ENCODE results near the gene AOAH. TPM values are rescaled to one million over a fixed set of nuclear protein-coding genes. Genes with fewer than 3 reads are reported as not detected.
"Not testable (repeated sequence)": the region's sequence is repeated elsewhere in the genome, so short reads cannot be mapped to it uniquely, and the experiment has no call there.

AOAH gene
- total RNA-seq, 1 experiment from 2014 or later: 1.3 TPM

GRCh38 chr7:36515847-36516246 lies 208.4 kb downstream of the AOAH start:
- Histone ChIP-seq H3K36me3 (no peaks in the 10 kb centered on the region), H3K4me3 (no peak overlapping the region), H3K4me1 (no peaks in the 10 kb centered on the region), H3K27ac (no peak overlapping the region), H3K27me3 (no peaks in the 10 kb centered on the region), H3K9me3 (replicated peaks) (no peaks in the 10 kb centered on the region)
- DNase-seq: no peak

- Histone ChIP-seq H3K27ac (no peak overlapping the region), H3K27me3 (no peaks in the 10 kb centered on the region), H3K9me3 (replicated peaks) (no peaks in the 10 kb centered on the region), H3K36me3 (no peaks in the 10 kb centered on the region), H3K4me1 (no peaks in the 10 kb centered on the region), H3K4me3 (no peak overlapping the region)
- DNase-seq: no peak
Observed at GRCh38 chr7:36514289-36515243, 209.7 kb downstream of the AOAH start.

- Histone ChIP-seq H3K4me1 (no peaks in the 10 kb centered on the region), H3K27ac (no peak overlapping the region), H3K4me3 (no peak overlapping the region), H3K9me3 (replicated peaks) (no peaks in the 10 kb centered on the region), H3K36me3 (no peaks in the 10 kb centered on the region), H3K27me3 (no peaks in the 10 kb centered on the region)
- DNase-seq: no peak
Observed at GRCh38 chr7:36513393-36513792, 210.9 kb downstream of the AOAH start.

GRCh38 chr7:36512616-36513015 lies 211.7 kb downstream of the AOAH start:
- Histone ChIP-seq H3K4me3 (no peak overlapping the region), H3K27ac (no peak overlapping the region), H3K9me3 (replicated peaks) (no peaks in the 10 kb centered on the region), H3K36me3 (no peaks in the 10 kb centered on the region), H3K4me1 (0 out of 2 replicates have a peak, but pooled peaks cover 4% of the 10 kb centered on the region), H3K27me3 (no peaks in the 10 kb centered on the region)
- peak in 1 of 2 experiments; percentile 42 for DNase-seq

- Histone ChIP-seq H3K27ac (no peak overlapping the region), H3K27me3 (no peaks in the 10 kb centered on the region), H3K36me3 (no peaks in the 10 kb centered on the region), H3K9me3 (replicated peaks) (no peaks in the 10 kb centered on the region), H3K4me1 (0 out of 2 replicates have a peak, but pooled peaks cover 4% of the 10 kb centered on the region), H3K4me3 (no peak overlapping the region)
- no peak for DNase-seq
Observed at GRCh38 chr7:36509962-36510361, 214.3 kb downstream of the AOAH start.

GRCh38 chr7:36507475-36508440 lies 216.5 kb downstream of the AOAH start:
- no peaks in the 10 kb centered on the region for H3K27me3 ChIP-seq
- DNase-seq: peak in 1 of 2 experiments; percentile 24
- H3K4me1 ChIP-seq: 0 out of 2 replicates have a peak, but pooled peaks cover 4% of the 10 kb centered on the region
- H3K9me3 ChIP-seq (replicated peaks): no peaks in the 10 kb centered on the region
- no peaks in the 10 kb centered on the region for H3K36me3 ChIP-seq
- H3K4me3 ChIP-seq: no peak overlapping the region
- no peak overlapping the region for H3K27ac ChIP-seq

GRCh38 chr7:36506820-36507219 lies 217.5 kb downstream of the AOAH start:
- Histone ChIP-seq H3K27ac (no peak overlapping the region), H3K36me3 (no peaks in the 10 kb centered on the region), H3K4me1 (0 out of 2 replicates have a peak, but pooled peaks cover 4% of the 10 kb centered on the region), H3K27me3 (no peaks in the 10 kb centered on the region), H3K9me3 (replicated peaks) (no peaks in the 10 kb centered on the region), H3K4me3 (no peak overlapping the region)
- DNase-seq: no peak

- no peak for DNase-seq
- Histone ChIP-seq H3K9me3 (replicated peaks) (no peaks in the 10 kb centered on the region), H3K27me3 (no peaks in the 10 kb centered on the region), H3K27ac (no peak overlapping the region), H3K36me3 (no peaks in the 10 kb centered on the region), H3K4me1 (0 out of 2 replicates have a peak, but pooled peaks cover 4% of the 10 kb centered on the region), H3K4me3 (no peak overlapping the region)
Observed at GRCh38 chr7:36506130-36506798, 218.0 kb downstream of the AOAH start.

GRCh38 chr7:36504617-36505016 lies 219.7 kb downstream of the AOAH start:
- not testable (repeated sequence) for H3K4me3 ChIP-seq; DNase-seq; H3K27ac ChIP-seq; H3K36me3 ChIP-seq; H3K27me3 ChIP-seq; H3K9me3 ChIP-seq (replicated peaks); H3K4me1 ChIP-seq

GRCh38 chr7:36504216-36504615 lies 220.1 kb downstream of the AOAH start:
- H3K27ac ChIP-seq: not testable (repeated sequence)

GRCh38 chr7:36497775-36498174 lies 226.5 kb downstream of the AOAH start:
- Histone ChIP-seq H3K9me3 (replicated peaks) (0 out of 2 replicates have a peak, but pooled peaks cover 2% of the 10 kb centered on the region), H3K4me3 (no peak overlapping the region), H3K27me3 (no peaks in the 10 kb centered on the region), H3K27ac (no peak overlapping the region), H3K4me1 (no peaks in the 10 kb centered on the region), H3K36me3 (no peaks in the 10 kb centered on the region)
- DNase-seq: no peak

More at GRCh38 chr7:36504216-36504615, 220.1 kb downstream of the AOAH start:
- H3K9me3 ChIP-seq (replicated peaks); H3K36me3 ChIP-seq; DNase-seq; H3K4me1 ChIP-seq; H3K4me3 ChIP-seq; H3K27me3 ChIP-seq: not testable (repeated sequence)

GRCh38 chr7:36497176-36497575 lies 227.1 kb downstream of the AOAH start:
- H3K4me1 ChIP-seq; H3K36me3 ChIP-seq; DNase-seq; H3K27me3 ChIP-seq; H3K27ac ChIP-seq; H3K9me3 ChIP-seq (replicated peaks); H3K4me3 ChIP-seq: not testable (repeated sequence)

- Histone ChIP-seq H3K27me3 (no peaks in the 10 kb centered on the region), H3K27ac (no peak overlapping the region)
- DNase-seq: no peak
Observed at GRCh38 chr7:36496576-36496975, 227.7 kb downstream of the AOAH start.

GRCh38 chr7:36491317-36491716 lies 233.0 kb downstream of the AOAH start:
- H3K27ac ChIP-seq: no peak overlapping the region
- no peaks in the 10 kb centered on the region for H3K36me3 ChIP-seq
- H3K4me3 ChIP-seq: no peak overlapping the region
- no peak for DNase-seq
- H3K4me1 ChIP-seq: no peaks in the 10 kb centered on the region
- H3K9me3 ChIP-seq (replicated peaks): 0 out of 2 replicates have a peak, but pooled peaks cover 8% of the 10 kb centered on the region
- no peaks in the 10 kb centered on the region for H3K27me3 ChIP-seq

More at GRCh38 chr7:36496576-36496975, 227.7 kb downstream of the AOAH start:
- 0 out of 2 replicates have a peak, but pooled peaks cover 2% of the 10 kb centered on the region for H3K9me3 ChIP-seq (replicated peaks)
- no peaks in the 10 kb centered on the region for H3K36me3 ChIP-seq
- no peaks in the 10 kb centered on the region for H3K4me1 ChIP-seq
- no peak overlapping the region for H3K4me3 ChIP-seq
